ENCODE results near the gene FMNL3. TPM values are rescaled to one million over a fixed set of nuclear protein-coding genes. Genes with fewer than 3 reads are reported as not detected.
"Not testable (repeated sequence)": the region's sequence is repeated elsewhere in the genome, so short reads cannot be mapped to it uniquely, and the experiment has no call there.

Gene FMNL3
- polyA plus RNA-seq, 2 donors, result 1.4 to 1.7 TPM

- H3K27me3 ChIP-seq (ENCODE audit: control insufficient read depth in 1 of 2, insufficient read depth in 2 of 2, low read length in 2 of 2), result no peaks in the 10 kb centered on the region
These were observed 88.6 kb downstream of the FMNL3 start for GRCh38 chr12:49618576-49618975.

DNA sequence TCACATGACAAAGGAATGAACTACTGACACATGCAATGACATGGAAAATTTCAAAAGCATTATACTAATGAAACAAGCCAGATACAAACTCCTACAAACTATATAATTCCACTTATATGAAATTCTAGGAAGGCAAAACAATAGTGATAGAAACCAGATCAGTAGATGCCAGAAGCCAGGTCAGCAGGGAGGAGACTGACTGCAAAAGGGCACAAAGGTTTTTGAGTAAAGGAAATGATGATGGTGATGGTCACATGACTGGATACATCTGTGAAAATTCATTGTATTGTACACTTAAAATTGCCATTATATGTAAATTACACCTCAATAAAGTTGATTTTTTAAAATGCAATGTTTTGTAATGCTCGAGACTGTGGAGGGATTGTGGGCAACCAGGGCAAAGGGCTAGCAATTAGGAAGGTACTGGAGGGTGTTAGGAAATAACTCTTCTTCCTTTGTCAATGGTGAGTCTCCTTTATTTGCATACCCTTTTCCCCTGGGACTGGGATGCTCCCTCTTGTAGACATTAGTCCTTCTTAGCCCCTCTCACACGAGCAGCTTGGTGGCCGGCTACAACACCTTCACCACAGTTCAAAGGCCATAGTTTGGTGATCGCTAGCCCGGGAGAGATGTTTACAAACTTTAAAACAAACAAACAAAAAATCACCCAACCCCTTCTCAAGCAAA, 90.5 kb downstream of the FMNL3 start:
- H3K27me3 ChIP-seq (ENCODE audit: control insufficient read depth in 1 of 2, insufficient read depth in 2 of 2, low read length in 2 of 2), result no peaks in the 10 kb centered on the region
- no peak overlapping the region for H3K27ac ChIP-seq (ENCODE audit: low read depth in 2 of 2, low read length in 1 of 2)
- no peaks in the 10 kb centered on the region for H3K4me1 ChIP-seq (ENCODE audit: control insufficient read depth in 2 of 2, insufficient read depth in 2 of 2, low read length in 1 of 2)
- H3K36me3 ChIP-seq (ENCODE audit: control insufficient read depth in 2 of 2, insufficient read depth in 2 of 2, low read length in 1 of 2), result no peaks in the 10 kb centered on the region
- no peak overlapping the region for H3K4me3 ChIP-seq (ENCODE audit: low read depth in 1 of 2, low read length in 2 of 2)
- WGBS, 2 donors, result 65 to 75% methylated on average over 5 of the region's 5 CpGs
- H3K9me3 ChIP-seq (ENCODE audit: control insufficient read depth in 2 of 2, insufficient read depth in 1 of 2, low read depth in 1 of 2, low read length in 1 of 2), result no peaks in the 10 kb centered on the region

More at GRCh38 chr12:49618576-49618975, 88.6 kb downstream of the FMNL3 start:
- no peaks in the 10 kb centered on the region for H3K36me3 ChIP-seq (ENCODE audit: control insufficient read depth in 2 of 2, insufficient read depth in 2 of 2, low read length in 1 of 2)
- peaks cover 0 to 5% of the 10 kb centered on the region in 2 donors for H3K4me1 ChIP-seq (ENCODE audit: control insufficient read depth in 2 of 2, insufficient read depth in 2 of 2, low read length in 1 of 2)
- 89 to 92% methylated on average over 1 of the region's 1 CpG for WGBS, 2 donors
- H3K9me3 ChIP-seq (ENCODE audit: control insufficient read depth in 2 of 2, insufficient read depth in 1 of 2, low read depth in 1 of 2, low read length in 1 of 2), result no peaks in the 10 kb centered on the region
- no peak overlapping the region for H3K4me3 ChIP-seq (ENCODE audit: low read depth in 1 of 2, low read length in 2 of 2)
- no peak overlapping the region for H3K27ac ChIP-seq (ENCODE audit: low read depth in 2 of 2, low read length in 1 of 2)

DNA sequence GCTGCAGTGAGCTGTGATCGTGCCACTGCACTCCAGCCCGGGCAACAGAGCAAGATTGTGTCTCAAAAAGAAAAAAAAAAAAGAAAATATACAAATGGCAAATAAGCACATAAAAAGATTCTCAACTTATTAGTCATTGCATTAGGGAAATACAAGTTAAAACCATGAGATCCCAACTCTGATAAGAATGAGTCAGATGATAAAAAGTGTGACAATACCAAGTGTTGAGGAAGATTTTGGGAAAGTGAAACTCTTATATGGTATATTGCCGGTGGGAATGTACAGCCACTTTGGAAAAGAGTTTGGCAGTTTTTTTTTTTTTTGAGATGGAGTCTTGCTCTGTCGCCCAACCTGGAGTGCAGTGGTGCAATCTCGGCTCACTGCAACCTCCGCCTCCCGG, 91.5 kb downstream of the FMNL3 start:
- H3K9me3 ChIP-seq (ENCODE audit: control insufficient read depth in 2 of 2, insufficient read depth in 1 of 2, low read depth in 1 of 2, low read length in 1 of 2), result no peaks in the 10 kb centered on the region
- no peaks in the 10 kb centered on the region for H3K4me1 ChIP-seq (ENCODE audit: control insufficient read depth in 2 of 2, insufficient read depth in 2 of 2, low read length in 1 of 2)
- H3K27me3 ChIP-seq (ENCODE audit: control insufficient read depth in 1 of 2, insufficient read depth in 2 of 2, low read length in 2 of 2), result no peaks in the 10 kb centered on the region
- 97 to 98% methylated on average over 5 to 7 of the region's 7 CpGs for WGBS, 2 donors
- no peaks in the 10 kb centered on the region for H3K36me3 ChIP-seq (ENCODE audit: control insufficient read depth in 2 of 2, insufficient read depth in 2 of 2, low read length in 1 of 2)
- no peak overlapping the region for H3K4me3 ChIP-seq (ENCODE audit: low read depth in 1 of 2, low read length in 2 of 2)
- H3K27ac ChIP-seq (ENCODE audit: low read depth in 2 of 2, low read length in 1 of 2), result no peak overlapping the region

GRCh38 chr12:49612210-49612609, 95.0 kb downstream of the FMNL3 start:
- Histone ChIP-seq H3K4me3 (ENCODE audit: low read depth in 1 of 2, low read length in 2 of 2) (no peak overlapping the region), H3K36me3 (ENCODE audit: control insufficient read depth in 2 of 2, insufficient read depth in 2 of 2, low read length in 1 of 2) (no peaks in the 10 kb centered on the region), H3K27ac (ENCODE audit: low read depth in 2 of 2, low read length in 1 of 2) (no peak overlapping the region), H3K27me3 (ENCODE audit: control insufficient read depth in 1 of 2, insufficient read depth in 2 of 2, low read length in 2 of 2) (no peaks in the 10 kb centered on the region), H3K4me1 (ENCODE audit: control insufficient read depth in 2 of 2, insufficient read depth in 2 of 2, low read length in 1 of 2) (peaks cover 0 to 7% of the 10 kb centered on the region in 2 donors), H3K9me3 (ENCODE audit: control insufficient read depth in 2 of 2, insufficient read depth in 1 of 2, low read depth in 1 of 2, low read length in 1 of 2) (no peaks in the 10 kb centered on the region)

DNA sequence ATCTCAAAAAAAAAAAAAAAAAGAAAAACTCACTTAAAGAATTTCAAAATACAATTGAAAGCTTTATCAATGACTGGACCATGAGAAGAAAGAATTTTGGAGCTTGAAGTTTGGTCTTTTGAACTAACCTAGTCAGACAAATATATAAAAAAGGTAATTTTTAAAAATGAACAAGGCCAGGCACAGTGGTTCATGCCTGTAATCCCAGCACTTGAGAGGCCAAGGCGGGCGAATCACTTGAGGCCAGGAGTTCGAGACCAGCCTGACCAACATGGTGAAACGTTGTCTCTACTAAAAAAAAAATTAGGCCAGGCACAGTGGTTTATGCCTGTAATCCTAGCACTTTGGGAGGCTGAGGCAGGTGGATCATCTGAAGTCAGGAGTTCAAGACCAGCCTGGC, 96.4 kb downstream of the FMNL3 start:
- H3K4me3 ChIP-seq (ENCODE audit: low read depth in 1 of 2, low read length in 2 of 2); H3K36me3 ChIP-seq (ENCODE audit: control insufficient read depth in 2 of 2, insufficient read depth in 2 of 2, low read length in 1 of 2); H3K4me1 ChIP-seq (ENCODE audit: control insufficient read depth in 2 of 2, insufficient read depth in 2 of 2, low read length in 1 of 2); H3K9me3 ChIP-seq (ENCODE audit: control insufficient read depth in 2 of 2, insufficient read depth in 1 of 2, low read depth in 1 of 2, low read length in 1 of 2); H3K27ac ChIP-seq (ENCODE audit: low read depth in 2 of 2, low read length in 1 of 2); H3K27me3 ChIP-seq (ENCODE audit: control insufficient read depth in 1 of 2, insufficient read depth in 2 of 2, low read length in 2 of 2): not testable (repeated sequence)
- 96 to 97% methylated on average over 4 of the region's 4 CpGs for WGBS, 2 donors

DNA sequence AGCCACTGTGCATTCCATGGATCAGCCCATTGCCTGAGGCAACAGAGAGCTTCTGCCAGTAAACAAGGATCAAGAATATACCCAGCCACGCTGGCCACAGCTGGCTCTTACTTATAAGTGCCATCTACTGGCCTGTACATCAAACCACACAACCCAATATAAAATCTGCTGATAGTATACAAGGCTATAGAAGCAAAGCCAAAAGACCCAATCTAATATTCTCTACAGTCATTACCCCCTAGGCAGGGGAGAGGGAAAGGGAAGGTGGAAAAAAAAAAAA, 97.4 kb downstream of the FMNL3 start:
- no peaks in the 10 kb centered on the region for H3K36me3 ChIP-seq (ENCODE audit: control insufficient read depth in 2 of 2, insufficient read depth in 2 of 2, low read length in 1 of 2)
- WGBS, 2 donors, result 46 to 80% methylated on average over 1 of the region's 1 CpG
- H3K9me3 ChIP-seq (ENCODE audit: control insufficient read depth in 2 of 2, insufficient read depth in 1 of 2, low read depth in 1 of 2, low read length in 1 of 2), result no peaks in the 10 kb centered on the region
- H3K4me3 ChIP-seq (ENCODE audit: low read depth in 1 of 2, low read length in 2 of 2), result no peak overlapping the region
- H3K27ac ChIP-seq (ENCODE audit: low read depth in 2 of 2, low read length in 1 of 2), result no peak overlapping the region
- H3K4me1 ChIP-seq (ENCODE audit: control insufficient read depth in 2 of 2, insufficient read depth in 2 of 2, low read length in 1 of 2), result peaks cover 0 to 7% of the 10 kb centered on the region in 2 donors
- H3K27me3 ChIP-seq (ENCODE audit: control insufficient read depth in 1 of 2, insufficient read depth in 2 of 2, low read length in 2 of 2), result no peaks in the 10 kb centered on the region

- H3K4me1 ChIP-seq (ENCODE audit: control insufficient read depth in 2 of 2, insufficient read depth in 2 of 2, low read length in 1 of 2), result peaks cover 0 to 7% of the 10 kb centered on the region in 2 donors
- no peaks in the 10 kb centered on the region for H3K36me3 ChIP-seq (ENCODE audit: control insufficient read depth in 2 of 2, insufficient read depth in 2 of 2, low read length in 1 of 2)
- H3K27ac ChIP-seq (ENCODE audit: low read depth in 2 of 2, low read length in 1 of 2), result no peak overlapping the region
- no peaks in the 10 kb centered on the region for H3K9me3 ChIP-seq (ENCODE audit: control insufficient read depth in 2 of 2, insufficient read depth in 1 of 2, low read depth in 1 of 2, low read length in 1 of 2)
- no peak overlapping the region for H3K4me3 ChIP-seq (ENCODE audit: low read depth in 1 of 2, low read length in 2 of 2)
- WGBS, 2 donors, result 78 to 94% methylated on average over 2 of the region's 2 CpGs
- H3K27me3 ChIP-seq (ENCODE audit: control insufficient read depth in 1 of 2, insufficient read depth in 2 of 2, low read length in 2 of 2), result no peaks in the 10 kb centered on the region
These were observed 97.9 kb downstream of the FMNL3 start for GRCh38 chr12:49609059-49609874.

DNA sequence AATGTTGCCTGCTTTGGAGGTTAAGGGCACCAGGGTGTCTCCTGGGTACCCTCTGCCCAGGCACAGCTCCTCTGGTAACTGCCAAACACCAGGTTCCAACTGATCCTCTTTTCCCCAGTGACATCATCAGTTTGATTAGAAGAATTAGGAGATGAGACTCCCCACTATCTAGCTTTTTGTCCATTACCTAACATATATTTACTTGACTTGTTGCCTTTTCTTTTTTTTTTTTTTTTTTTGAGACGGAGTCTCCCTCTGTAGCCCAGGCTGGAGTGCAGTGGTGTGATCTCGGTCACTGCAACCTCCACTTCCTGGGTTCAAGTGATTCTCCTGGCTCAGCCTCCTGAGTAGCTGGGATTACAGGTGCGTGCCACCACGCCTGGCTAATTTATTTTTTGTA, 101.7 kb downstream of the FMNL3 start, which contains the start of gene FAM186B:
Gene FAM186B, minus strand, starts transcription at position 101 of the 400 bp plus-strand sequence. CDS start 162 bp downstream, outside the sequence.
- not testable (repeated sequence) for H3K4me3 ChIP-seq (ENCODE audit: low read depth in 1 of 2, low read length in 2 of 2); H3K36me3 ChIP-seq (ENCODE audit: control insufficient read depth in 2 of 2, insufficient read depth in 2 of 2, low read length in 1 of 2); H3K27ac ChIP-seq (ENCODE audit: low read depth in 2 of 2, low read length in 1 of 2); H3K27me3 ChIP-seq (ENCODE audit: control insufficient read depth in 1 of 2, insufficient read depth in 2 of 2, low read length in 2 of 2); H3K9me3 ChIP-seq (ENCODE audit: control insufficient read depth in 2 of 2, insufficient read depth in 1 of 2, low read depth in 1 of 2, low read length in 1 of 2); H3K4me1 ChIP-seq (ENCODE audit: control insufficient read depth in 2 of 2, insufficient read depth in 2 of 2, low read length in 1 of 2)
- WGBS, 2 donors, result 95 to 98% methylated on average over 4 of the region's 4 CpGs

GRCh38 chr12:49604856-49605255, 102.3 kb downstream of the FMNL3 start:
- WGBS, 2 donors, result 62 to 64% methylated on average over 5 of the region's 5 CpGs
- Histone ChIP-seq H3K4me3 (ENCODE audit: low read depth in 1 of 2, low read length in 2 of 2) (no peak overlapping the region), H3K27ac (ENCODE audit: low read depth in 2 of 2, low read length in 1 of 2) (no peak overlapping the region), H3K4me1 (ENCODE audit: control insufficient read depth in 2 of 2, insufficient read depth in 2 of 2, low read length in 1 of 2) (peaks cover 0 to 7% of the 10 kb centered on the region in 2 donors), H3K9me3 (ENCODE audit: control insufficient read depth in 2 of 2, insufficient read depth in 1 of 2, low read depth in 1 of 2, low read length in 1 of 2) (no peaks in the 10 kb centered on the region), H3K36me3 (ENCODE audit: control insufficient read depth in 2 of 2, insufficient read depth in 2 of 2, low read length in 1 of 2) (no peaks in the 10 kb centered on the region), H3K27me3 (ENCODE audit: control insufficient read depth in 1 of 2, insufficient read depth in 2 of 2, low read length in 2 of 2) (no peaks in the 10 kb centered on the region)

GRCh38 chr12:49603721-49604120, 103.5 kb downstream of the FMNL3 start:
- H3K27ac ChIP-seq (ENCODE audit: low read depth in 2 of 2, low read length in 1 of 2), result no peak overlapping the region
- no peaks in the 10 kb centered on the region for H3K4me1 ChIP-seq (ENCODE audit: control insufficient read depth in 2 of 2, insufficient read depth in 2 of 2, low read length in 1 of 2)
- WGBS, 2 donors, result 76 to 83% methylated on average over 1 of the region's 1 CpG

More at GRCh38 chr12:49603721-49604120, 103.5 kb downstream of the FMNL3 start:
- Histone ChIP-seq H3K4me3 (ENCODE audit: low read depth in 1 of 2, low read length in 2 of 2) (no peak overlapping the region), H3K36me3 (ENCODE audit: control insufficient read depth in 2 of 2, insufficient read depth in 2 of 2, low read length in 1 of 2) (no peaks in the 10 kb centered on the region), H3K9me3 (ENCODE audit: control insufficient read depth in 2 of 2, insufficient read depth in 1 of 2, low read depth in 1 of 2, low read length in 1 of 2) (no peaks in the 10 kb centered on the region), H3K27me3 (ENCODE audit: control insufficient read depth in 1 of 2, insufficient read depth in 2 of 2, low read length in 2 of 2) (no peaks in the 10 kb centered on the region)
